Measurements from ENCODE around the gene SULT1C2.

GRCh38 chr2:108330979-108331378 lies 42.3 kb downstream of the SULT1C2 start:
- TF ChIP-seq, protein P1, sequence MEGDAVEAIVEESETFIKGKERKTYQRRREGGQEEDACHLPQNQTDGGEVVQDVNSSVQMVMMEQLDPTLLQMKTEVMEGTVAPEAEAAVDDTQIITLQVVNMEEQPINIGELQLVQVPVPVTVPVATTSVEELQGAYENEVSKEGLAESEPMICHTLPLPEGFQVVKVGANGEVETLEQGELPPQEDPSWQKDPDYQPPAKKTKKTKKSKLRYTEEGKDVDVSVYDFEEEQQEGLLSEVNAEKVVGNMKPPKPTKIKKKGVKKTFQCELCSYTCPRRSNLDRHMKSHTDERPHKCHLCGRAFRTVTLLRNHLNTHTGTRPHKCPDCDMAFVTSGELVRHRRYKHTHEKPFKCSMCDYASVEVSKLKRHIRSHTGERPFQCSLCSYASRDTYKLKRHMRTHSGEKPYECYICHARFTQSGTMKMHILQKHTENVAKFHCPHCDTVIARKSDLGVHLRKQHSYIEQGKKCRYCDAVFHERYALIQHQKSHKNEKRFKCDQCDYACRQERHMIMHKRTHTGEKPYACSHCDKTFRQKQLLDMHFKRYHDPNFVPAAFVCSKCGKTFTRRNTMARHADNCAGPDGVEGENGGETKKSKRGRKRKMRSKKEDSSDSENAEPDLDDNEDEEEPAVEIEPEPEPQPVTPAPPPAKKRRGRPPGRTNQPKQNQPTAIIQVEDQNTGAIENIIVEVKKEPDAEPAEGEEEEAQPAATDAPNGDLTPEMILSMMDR (IDR thresholded peaks at IDR 0.05), result no peak
- no peak for TF ChIP-seq EZH2 (IDR thresholded peaks at IDR 0.05; ENCODE audit: borderline replicate concordance, insufficient read depth, low read depth, low read length, poor library complexity, severe bottlenecking)
